Measurements from ENCODE around the gene AGAP5.

- no peak for TF ChIP-seq CTCF (IDR thresholded peaks at IDR 0.05)
- no peak for TF ChIP-seq POLR2AphosphoS5 (IDR thresholded peaks at IDR 0.05)
- TF ChIP-seq EP300 (IDR thresholded peaks at IDR 0.05): no peak
- TF ChIP-seq POLR2A (IDR thresholded peaks at IDR 0.05): no peak
These were observed 42.5 kb downstream of the AGAP5 start for GRCh38 chr10:73655257-73655989.

All from suprapubic skin (tissue), 4 donors.